ENCODE results near the gene SMIM36.
"Not testable (repeated sequence)": the region's sequence is repeated elsewhere in the genome, so short reads cannot be mapped to it uniquely, and the experiment has no call there.

Gene SMIM36

DNA sequence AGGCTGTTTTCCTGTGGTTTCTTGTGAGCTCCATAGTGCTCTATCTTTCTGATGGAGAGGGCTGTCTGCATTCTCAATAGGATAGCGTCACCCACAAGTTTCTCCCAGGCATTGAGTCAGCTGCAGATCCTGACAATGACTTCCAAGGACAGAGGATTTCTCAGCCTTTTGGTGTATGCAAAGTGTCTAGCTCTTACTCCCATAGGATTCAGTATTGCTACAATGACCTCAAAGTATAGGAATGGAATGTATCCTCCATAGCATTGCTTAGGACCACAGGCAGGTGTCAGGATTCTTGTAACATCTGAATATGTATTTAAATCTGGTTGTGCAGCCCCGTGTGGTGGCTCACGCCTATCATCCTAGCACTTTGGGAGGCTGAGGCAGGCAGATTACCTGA is 32.3 kb downstream of the SMIM36 start:
- no peak for DNase-seq (ENCODE audit: extremely low read depth, low read depth)
- TF ChIP-seq, protein P1, sequence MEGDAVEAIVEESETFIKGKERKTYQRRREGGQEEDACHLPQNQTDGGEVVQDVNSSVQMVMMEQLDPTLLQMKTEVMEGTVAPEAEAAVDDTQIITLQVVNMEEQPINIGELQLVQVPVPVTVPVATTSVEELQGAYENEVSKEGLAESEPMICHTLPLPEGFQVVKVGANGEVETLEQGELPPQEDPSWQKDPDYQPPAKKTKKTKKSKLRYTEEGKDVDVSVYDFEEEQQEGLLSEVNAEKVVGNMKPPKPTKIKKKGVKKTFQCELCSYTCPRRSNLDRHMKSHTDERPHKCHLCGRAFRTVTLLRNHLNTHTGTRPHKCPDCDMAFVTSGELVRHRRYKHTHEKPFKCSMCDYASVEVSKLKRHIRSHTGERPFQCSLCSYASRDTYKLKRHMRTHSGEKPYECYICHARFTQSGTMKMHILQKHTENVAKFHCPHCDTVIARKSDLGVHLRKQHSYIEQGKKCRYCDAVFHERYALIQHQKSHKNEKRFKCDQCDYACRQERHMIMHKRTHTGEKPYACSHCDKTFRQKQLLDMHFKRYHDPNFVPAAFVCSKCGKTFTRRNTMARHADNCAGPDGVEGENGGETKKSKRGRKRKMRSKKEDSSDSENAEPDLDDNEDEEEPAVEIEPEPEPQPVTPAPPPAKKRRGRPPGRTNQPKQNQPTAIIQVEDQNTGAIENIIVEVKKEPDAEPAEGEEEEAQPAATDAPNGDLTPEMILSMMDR (IDR thresholded peaks at IDR 0.05; ENCODE audit: low read depth, low read length, missing control alignments) = no peak
- H3K4me3 ChIP-seq (replicated peaks; ENCODE audit: low read depth, low read length) = no peak overlapping the region

DNA sequence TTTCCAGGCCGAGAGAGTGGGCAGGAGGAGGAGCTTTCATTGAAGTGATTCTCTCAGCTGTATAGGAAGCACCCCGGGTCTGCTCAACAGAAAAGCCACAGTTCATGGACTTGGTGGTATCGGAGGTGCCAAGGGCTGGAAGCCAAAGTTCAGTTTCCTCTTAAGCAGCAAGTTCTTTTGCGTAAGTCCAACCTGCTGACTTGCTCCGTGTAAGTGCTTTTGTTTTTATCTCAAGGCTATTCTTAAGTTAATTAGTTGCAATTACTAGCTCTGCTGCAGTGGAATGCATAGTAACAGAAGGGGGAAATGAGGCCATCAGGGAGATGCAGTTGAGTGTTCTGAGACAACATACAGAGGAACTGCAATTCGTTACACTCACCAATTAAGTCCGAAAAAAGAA is 44.6 kb downstream of the SMIM36 start:
- H3K4me3 ChIP-seq (replicated peaks; ENCODE audit: low read depth, low read length) = no peak overlapping the region
- TF ChIP-seq, protein P1 (IDR thresholded peaks at IDR 0.05; ENCODE audit: low read depth, low read length, missing control alignments) = no peak
- no peak for DNase-seq (ENCODE audit: extremely low read depth, low read depth)

DNA sequence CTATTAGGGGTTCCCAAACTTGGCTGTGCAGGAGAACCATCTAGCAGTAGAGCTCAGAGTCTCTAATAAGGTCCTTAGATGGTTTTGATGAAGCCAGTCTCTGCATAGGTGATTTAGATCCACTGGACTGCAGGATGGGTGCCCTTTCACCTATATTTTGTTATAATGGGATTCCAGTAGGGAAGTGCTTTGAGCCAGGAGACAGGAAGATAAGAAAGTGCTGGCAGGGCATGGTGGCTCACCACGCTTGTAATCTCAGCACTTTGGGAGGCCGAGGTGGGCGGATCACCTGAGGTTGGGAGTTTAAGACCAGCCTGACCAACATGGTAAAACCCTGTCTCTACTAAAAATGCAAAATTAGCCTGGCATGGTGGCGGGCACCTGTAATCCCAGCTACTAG is 45.5 kb downstream of the SMIM36 start:
- not testable (repeated sequence) for H3K4me3 ChIP-seq (replicated peaks; ENCODE audit: low read depth, low read length); DNase-seq (ENCODE audit: extremely low read depth, low read depth)

DNA sequence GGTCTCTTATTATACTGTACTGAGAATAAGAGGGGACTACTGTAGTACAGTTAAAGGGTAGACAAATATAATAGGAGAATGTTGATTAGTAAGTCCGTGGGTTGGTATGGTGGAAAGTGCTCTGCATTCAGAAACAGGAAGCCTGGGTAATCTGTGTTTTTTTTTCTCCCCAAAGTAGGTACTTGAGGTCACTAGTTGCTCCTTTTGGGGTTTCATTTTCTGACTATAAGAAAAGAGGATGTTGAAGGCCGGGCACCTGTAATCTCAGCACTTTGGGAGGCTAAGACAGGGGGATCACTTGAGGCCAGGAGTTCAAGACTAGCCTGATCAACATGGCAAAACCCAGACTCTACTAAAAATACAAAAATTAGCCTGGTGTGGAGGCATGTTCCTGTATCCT is 47.7 kb downstream of the SMIM36 start:
- DNase-seq (ENCODE audit: extremely low read depth, low read depth) = no peak
- TF ChIP-seq, protein P1 (IDR thresholded peaks at IDR 0.05; ENCODE audit: low read depth, low read length, missing control alignments) = no peak

DNA sequence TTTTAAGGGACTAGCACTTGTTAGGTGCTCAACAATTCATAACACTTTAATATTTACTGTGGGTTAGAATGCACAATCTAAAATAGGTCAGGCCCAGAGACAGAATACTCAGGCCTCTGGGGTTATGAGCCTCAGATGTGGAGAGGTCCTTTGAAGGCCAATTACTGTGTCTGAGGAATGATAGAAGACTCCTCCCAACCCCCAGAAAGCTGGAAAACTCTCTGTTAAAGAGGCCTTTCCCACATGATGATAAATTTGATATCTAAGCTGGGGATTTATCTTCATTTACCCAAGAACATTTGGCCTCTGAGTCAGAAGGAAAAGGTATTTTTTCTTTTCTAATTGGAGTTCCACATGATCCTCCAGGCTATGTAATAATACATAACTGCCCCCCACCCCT is 48.5 kb downstream of the SMIM36 start:
- TF ChIP-seq, protein P1 (IDR thresholded peaks at IDR 0.05; ENCODE audit: low read depth, low read length, missing control alignments) = no peak
- H3K4me3 ChIP-seq (replicated peaks; ENCODE audit: low read depth, low read length) = no peak overlapping the region
- DNase-seq (ENCODE audit: extremely low read depth, low read depth) = no peak

More for the DNA sequence above, 47.7 kb downstream of the SMIM36 start:
- H3K4me3 ChIP-seq (replicated peaks; ENCODE audit: low read depth, low read length) = no peak overlapping the region

DNA sequence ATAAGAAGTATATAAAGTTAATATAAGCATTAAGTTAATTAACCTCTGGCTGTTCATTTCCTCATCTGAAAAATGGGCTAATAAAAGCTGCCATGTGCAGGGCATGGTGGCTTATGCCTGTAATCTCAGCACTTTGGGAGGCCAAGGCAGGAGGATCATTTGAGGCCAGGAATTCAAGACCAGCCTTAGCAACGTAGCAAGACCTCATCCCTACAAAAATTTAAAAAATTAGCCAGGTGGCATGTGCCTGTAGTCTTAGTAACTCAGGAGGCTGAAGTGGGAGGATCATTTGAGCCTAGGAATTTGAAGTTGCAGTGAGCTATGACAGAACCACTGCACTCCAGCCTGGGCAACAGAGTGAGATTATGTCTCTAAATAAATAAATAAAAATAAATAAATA is 49.0 kb downstream of the SMIM36 start:
- no peak overlapping the region for H3K4me3 ChIP-seq (replicated peaks; ENCODE audit: low read depth, low read length)
- TF ChIP-seq, protein P1 (IDR thresholded peaks at IDR 0.05; ENCODE audit: low read depth, low read length, missing control alignments) = no peak
- DNase-seq (ENCODE audit: extremely low read depth, low read depth) = no peak

DNA sequence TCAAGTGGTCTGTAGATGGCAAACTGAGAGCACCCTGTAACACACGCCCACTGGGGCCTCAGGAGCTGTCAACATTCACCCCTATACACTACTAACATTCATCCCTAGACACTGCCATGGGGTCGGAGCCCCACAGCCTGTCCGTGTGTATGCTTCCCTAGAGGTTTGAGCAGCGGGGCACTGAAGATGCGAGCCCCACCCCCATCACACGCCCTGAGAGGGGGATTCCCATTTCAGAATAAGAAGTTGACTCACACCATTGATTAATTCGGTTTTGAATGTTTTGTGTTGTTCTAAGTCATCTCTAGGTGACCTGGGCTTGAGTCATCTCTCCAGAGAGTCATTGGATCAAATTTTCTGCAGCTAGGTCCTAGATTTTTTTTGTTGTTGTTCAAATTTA is 52.3 kb downstream of the SMIM36 start:
- TF ChIP-seq, protein P1 (IDR thresholded peaks at IDR 0.05; ENCODE audit: low read depth, low read length, missing control alignments) = no peak
- H3K4me3 ChIP-seq (replicated peaks; ENCODE audit: low read depth, low read length) = no peak overlapping the region
- DNase-seq (ENCODE audit: extremely low read depth, low read depth) = no peak

Data from HFF-Myc (cell line).